ENCODE measurements around the gene RANBP9. TPM values are rescaled to one million over a fixed set of nuclear protein-coding genes. Genes with fewer than 3 reads are reported as not detected.

Gene RANBP9
- total RNA-seq, 1 donor from 2014 or later, result 40.2 TPM

DNA sequence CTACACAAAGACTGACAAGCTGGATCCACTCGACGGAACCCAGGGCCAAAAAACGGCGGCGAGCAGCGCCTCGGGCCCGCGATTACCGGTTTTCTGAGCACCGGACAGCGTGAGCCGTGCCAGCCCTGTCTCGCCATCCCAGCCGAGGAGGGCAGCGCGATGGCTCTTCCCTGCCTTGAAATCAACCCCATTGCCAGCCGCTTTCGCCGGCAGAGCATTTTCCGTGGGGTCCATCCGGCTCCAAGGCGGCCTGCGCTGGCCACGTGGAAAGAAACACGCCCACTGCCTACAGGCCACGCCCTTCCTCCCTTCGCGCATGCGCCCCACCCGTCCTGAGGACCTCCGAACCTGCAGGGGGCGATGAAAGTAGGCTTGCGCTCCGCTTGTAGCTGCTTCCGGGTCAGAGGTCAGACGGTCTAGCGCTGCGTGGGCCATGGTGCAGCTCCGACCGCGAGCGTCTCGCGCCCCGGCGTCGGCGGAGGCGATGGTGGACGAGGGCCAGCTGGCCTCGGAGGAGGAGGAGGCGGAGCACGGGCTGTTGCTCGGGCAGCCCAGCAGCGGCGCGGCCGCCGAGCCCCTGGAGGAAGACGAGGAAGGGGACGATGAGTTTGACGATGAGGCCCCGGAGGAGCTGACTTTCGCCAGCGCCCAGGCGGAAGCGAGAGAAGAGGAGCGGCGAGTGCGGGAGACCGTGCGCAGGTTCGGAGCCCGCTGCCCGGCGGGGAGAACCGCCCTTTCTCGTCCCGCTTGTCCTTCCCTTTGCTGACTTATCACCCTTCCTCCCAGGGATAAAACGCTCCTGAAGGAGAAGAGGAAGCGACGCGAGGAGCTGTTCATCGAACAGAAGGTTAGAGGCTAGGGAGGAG, 96.5 kb downstream of the RANBP9 start, which contains the start of gene NOL7:
TSS of gene NOL7 (plus strand) at position 410 of the 866 bp plus-strand sequence. CDS start at position 434, 24 bp downstream.
- intact Hi-C loops (cut with DNase I), result loop anchor here (2.0 to 5.0 kb wide), 3 partner anchors 38 to 147 kb away; partner anchors contain the start of gene RANBP9

DNA sequence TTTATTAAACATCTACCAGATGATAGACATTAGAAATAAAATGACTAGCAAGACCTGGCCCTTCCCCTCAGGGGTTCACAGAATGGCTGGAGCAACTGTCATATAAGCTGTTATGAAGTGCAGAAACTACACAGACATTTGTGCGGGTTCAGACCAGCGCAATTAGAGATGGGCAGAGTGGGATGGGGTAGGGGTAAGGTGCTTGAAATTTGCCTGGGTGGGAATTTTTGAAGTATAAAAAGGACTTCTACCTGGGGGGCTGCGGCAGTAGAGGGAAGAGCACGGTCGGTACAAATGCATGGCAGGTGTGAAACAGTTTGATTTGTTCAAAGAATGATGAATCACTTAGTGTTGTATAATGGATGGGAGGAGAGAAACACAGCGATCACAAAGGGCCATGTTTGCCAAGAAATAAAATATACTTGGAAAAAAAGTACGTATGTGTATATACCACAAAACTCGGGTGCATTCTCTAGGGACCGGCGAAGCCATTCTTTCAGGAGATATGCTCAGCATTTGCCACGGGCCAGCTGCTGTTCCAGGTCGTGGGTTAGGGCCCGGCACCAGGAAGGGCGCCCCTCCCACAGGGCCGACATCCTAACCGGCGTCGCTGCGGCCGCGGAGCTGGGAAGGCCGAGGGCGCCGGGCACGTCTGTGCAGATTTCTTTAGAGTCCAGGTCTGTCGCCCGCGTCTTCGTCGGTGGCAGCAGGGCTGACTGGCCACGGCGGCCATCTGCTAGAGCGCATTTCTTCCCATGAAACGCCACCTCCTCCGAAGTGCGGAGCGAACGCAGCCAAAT, 97.3 kb downstream of the RANBP9 start:
- peak; percentile 78 for DNase-seq (ENCODE audit: low spot score)
- intact Hi-C loops (cut with DNase I), result loop anchor here (2.0 to 5.0 kb wide), 2 partner anchors 37 to 96 kb away; partner anchors contain the start of gene RANBP9

More for the DNA sequence above, 96.5 kb downstream of the RANBP9 start, which contains the start of gene NOL7:
- DNase-seq (ENCODE audit: low spot score), result peak; percentile 99

GRCh38 chr6:13613029-13613594, 98.5 kb downstream of the RANBP9 start:
- intact Hi-C loops (cut with DNase I), result loop anchor here (5.0 kb wide), 1 partner anchor 36 kb away; no protein-coding TSS in a partner anchor
- no peak for DNase-seq (ENCODE audit: low spot score)

DNA sequence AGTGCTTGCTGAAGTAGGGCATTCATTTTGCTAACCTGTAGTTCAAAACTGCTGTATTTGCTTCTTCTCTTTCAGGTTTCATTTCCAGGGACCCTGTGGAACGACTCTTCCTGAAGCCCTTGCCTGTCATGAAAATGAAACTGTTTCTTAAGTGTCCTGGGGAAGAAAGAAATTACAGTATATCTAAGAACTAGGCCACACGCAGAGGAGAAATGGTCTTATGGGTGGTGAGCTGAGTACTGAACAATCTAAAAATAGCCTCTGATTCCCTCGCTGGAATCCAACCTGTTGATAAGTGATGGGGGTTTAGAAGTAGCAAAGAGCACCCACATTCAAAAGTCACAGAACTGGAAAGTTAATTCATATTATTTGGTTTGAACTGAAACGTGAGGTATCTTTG, 99.9 kb downstream of the RANBP9 start:
- intact Hi-C loops (cut with DNase I), result loop anchor here (5.0 kb wide), 1 partner anchor 34 kb away; no protein-coding TSS in a partner anchor
- DNase-seq (ENCODE audit: low spot score), result no peak

- intact Hi-C loops (cut with DNase I), result no loop called here
- DNase-seq (ENCODE audit: low spot score), result no peak
These were observed 106.0 kb downstream of the RANBP9 start for GRCh38 chr6:13605634-13606033.

DNA sequence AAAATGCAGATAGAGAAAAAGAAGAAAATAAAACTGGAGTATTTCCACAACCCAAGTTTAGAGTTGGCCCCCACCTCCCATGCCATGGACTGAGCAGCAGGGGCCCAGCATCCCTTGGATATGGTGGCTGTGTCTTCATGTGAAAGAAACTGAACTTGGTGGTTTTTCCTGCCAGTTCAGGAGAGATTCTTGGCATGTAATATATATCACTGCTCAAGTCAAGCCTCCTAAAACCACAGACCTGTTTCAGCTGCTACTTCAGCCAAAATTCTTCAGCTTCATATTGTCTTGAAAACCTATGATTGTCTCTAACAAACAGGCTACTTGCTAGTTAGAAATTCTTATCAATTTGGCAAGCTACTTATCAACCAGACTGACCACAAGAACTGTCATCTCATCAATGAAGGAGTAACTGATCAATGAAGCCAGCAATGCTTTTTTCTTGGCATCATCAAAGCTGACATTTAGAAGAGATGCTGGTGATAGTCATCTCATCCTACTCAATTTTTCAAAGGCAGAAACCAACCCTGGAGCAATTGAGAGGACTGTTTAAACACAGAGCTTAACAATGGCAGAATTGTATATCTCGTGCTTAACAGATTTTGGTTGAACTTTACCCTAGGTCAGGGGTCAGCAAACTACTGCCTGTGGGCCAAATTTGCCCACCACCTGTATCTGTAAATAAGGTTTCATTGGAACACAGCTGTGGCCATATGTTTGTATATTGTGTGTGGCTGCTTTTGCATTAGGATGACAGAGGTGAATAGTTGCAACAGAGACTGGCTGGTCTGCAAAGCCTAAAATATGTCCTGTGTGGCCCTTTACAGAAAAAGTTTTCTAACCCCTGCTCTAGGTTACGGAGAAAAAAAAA, 106.9 kb downstream of the RANBP9 start:
- DNase-seq (ENCODE audit: low spot score), result no peak
- intact Hi-C loops (cut with DNase I), result no loop called here

DNA sequence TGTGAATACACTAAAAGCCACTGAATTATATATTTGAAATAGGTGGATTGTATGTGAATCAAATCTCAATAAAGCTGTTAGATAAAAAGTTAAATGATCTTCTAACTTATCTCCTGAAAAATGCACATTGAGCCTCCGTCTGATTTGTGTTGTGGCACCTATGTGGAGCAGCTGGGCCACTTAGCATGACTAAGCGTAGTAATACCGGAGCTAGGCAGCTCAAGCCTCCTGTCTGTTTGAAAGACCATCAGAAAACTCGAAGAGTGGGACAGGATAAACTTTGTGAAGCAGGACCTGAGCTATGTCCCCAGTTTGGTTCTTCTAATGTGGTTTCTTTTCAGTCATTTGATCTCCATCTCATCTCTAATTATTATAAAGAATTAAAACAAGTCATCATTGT, 107.5 kb downstream of the RANBP9 start:
- intact Hi-C loops (cut with DNase I), result no loop called here
- no peak for DNase-seq (ENCODE audit: low spot score)

DNA sequence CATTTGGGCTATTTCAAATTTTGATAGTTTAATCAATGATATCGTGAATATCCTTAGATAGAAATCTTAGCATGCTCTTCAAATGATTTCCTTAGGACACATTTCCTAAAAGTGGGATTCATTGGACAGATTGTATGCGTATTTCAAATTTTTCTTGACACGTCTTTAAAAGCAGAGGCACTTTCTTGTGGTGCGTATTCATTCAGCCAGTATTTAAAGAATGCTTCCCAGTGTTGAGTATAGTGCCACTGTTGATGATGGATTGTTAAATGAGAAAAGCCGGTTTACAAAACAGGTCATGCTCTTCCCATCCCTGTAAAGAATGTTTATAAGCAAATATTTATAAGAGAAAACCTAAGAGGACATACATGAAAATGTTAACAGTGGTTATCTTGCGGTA, 111.6 kb downstream of the RANBP9 start:
- intact Hi-C loops (cut with DNase I), result no loop called here
- no peak for DNase-seq (ENCODE audit: low spot score)

DNA sequence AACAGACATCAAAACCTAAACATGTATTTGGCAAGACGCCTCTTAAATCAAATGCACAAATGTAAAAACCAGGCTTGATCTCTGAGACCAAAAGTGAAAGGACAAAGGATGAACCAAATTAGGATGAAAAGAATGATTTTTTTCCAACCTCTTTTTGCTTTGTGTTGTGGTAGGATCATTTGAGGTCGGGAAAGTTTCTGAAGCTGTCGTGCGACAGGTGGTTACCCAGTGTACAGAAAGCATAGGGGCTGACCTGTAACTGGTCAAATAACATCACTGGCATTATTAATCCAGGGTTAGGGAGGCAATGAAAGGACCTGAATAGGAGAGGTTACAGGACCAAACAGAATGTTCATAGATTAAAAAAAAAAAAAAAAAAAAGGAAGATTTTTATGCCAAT, 114.6 kb downstream of the RANBP9 start:
- intact Hi-C loops (cut with DNase I), result no loop called here
- no peak for DNase-seq (ENCODE audit: low spot score)

GRCh38 chr6:13593720-13594119, 117.9 kb downstream of the RANBP9 start:
- no peak for DNase-seq (ENCODE audit: low spot score)
- intact Hi-C loops (cut with DNase I), result no loop called here

- no peak for DNase-seq (ENCODE audit: low spot score)
- intact Hi-C loops (cut with DNase I), result no loop called here
These were observed 118.5 kb downstream of the RANBP9 start for GRCh38 chr6:13593103-13593502.

GRCh38 chr6:13591205-13591921, 120.3 kb downstream of the RANBP9 start:
- intact Hi-C loops (cut with DNase I), result no loop called here
- DNase-seq (ENCODE audit: low spot score), result no peak

GRCh38 chr6:13590574-13591153, 121.0 kb downstream of the RANBP9 start:
- no peak for DNase-seq (ENCODE audit: low spot score)
- intact Hi-C loops (cut with DNase I), result no loop called here

DNA sequence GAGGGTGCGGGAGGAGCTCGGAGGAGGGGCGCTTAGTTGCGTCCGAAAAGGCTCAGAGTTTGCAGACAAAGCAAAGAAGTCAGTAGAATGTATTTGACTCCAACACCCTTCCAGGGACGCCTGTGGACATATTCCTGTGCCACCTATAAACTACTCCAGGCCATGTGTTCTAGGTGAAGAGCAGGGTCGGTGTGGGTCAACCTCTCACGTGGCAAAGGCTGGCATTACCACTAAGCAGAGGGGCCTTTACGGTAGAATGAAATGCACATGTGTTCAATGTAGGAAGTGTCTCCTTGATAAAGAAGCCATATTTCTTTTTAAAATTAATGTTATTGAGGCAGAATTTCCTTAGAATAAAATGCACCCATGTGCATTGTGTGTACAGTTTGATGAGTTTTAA, 121.8 kb downstream of the RANBP9 start:
- intact Hi-C loops (cut with DNase I), result no loop called here
- DNase-seq (ENCODE audit: low spot score), result no peak

GRCh38 chr6:13586603-13587542, 124.8 kb downstream of the RANBP9 start:
- intact Hi-C loops (cut with DNase I), result no loop called here
- no peak for DNase-seq (ENCODE audit: low spot score)

DNA sequence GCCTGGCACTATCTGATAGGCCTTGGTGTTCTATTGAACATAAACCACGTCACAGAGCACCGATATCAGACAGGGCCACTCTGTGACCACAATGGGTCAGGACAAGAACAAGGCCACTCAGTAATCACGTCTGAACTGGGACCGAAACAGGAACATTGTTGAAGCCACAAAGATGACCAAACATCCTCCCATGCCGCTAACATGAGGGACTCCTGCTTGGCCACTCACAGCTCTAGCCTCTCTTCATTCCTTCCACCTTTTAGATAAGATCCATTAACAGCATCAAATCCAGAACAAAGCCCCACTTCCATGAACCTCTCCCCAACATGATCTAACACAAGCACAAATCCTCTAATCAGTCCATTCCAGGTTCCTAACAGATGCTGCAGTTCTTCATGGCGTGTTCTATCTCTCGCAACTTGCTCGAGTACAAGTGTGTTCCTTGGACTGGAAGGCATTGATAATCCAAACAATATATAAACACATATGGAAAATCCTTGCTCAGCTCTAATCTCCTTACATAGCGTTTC, 129.9 kb downstream of the RANBP9 start:
- DNase-seq (ENCODE audit: low spot score), result no peak
- intact Hi-C loops (cut with DNase I), result no loop called here

DNA sequence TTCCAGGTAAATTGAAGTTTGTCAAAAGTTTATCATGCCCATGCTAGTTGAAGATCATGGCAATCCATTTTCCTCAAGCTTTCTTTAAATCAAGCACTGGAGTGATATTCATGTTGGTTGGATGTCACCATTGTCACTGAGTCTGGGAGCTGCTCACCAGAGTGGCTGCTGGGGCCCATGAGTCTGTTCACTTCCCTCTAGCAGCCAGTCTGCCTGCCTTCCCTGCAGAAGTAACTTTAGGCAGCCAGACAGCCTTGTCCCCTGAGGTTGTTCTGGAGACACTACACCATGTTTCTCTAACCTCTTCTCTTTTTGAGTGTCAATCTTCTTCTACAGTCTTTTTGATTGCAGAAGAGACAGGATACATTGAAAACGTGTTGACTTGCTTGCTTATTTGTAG, 131.7 kb downstream of the RANBP9 start:
- DNase-seq (ENCODE audit: low spot score), result no peak

More for the DNA sequence above, 131.7 kb downstream of the RANBP9 start:
- intact Hi-C loops (cut with DNase I), result loop anchor here (5.0 kb wide), 1 partner anchor 32 kb away; no protein-coding TSS in a partner anchor
